Hepatocyte (in vitro differentiated cells): Measurements from ENCODE around the gene SHC3. TPM values are rescaled to one million over a fixed set of nuclear protein-coding genes. Genes with fewer than 3 reads are reported as not detected.
A peak's percentile ranks its signal among the peaks of the same experiment; 100 is the strongest.

Source experiments
- DNase-seq: peaks from one replicate; pipeline ENCODE4 v3.0.0-alpha.2; 2016; ENCODE audit warnings: low spot score
- H2AFZ ChIP-seq: fragments of 200-600 bp; sonication (generic); 2 replicates; pipeline ENCODE4 v1.6.0; 2016; ENCODE audit warnings: antibody characterized with exemption, mild to moderate bottlenecking
- H3K27ac ChIP-seq: fragments of 200-600 bp; sonication (generic); 2 replicates; pipeline ENCODE4 v1.5.1; 2016; ENCODE audit warnings: mild to moderate bottlenecking
- H3K27me3 ChIP-seq: fragments of 200-600 bp; sonication (generic); 2 replicates; pipeline ENCODE4 v1.6.1; 2016
- H3K36me3 ChIP-seq: fragments of 200-600 bp; sonication (generic); replicated peaks from 2 replicates; pipeline ENCODE4 v1.5.1; 2016; ENCODE audit warnings: low read depth; ENCODE audit not compliant: insufficient read depth
- H3K4me1 ChIP-seq: fragments of 200-600 bp; sonication (generic); 2 replicates; pipeline ENCODE4 v1.5.1; 2016; ENCODE audit warnings: mild to moderate bottlenecking, moderate library complexity; ENCODE audit not compliant: insufficient read depth
- H3K4me2 ChIP-seq: fragments of 200-600 bp; sonication (generic); 2 replicates; pipeline ENCODE4 v1.6.0; 2016
- H3K4me3 ChIP-seq: fragments of 200-600 bp; sonication (generic); 2 replicates; pipeline ENCODE4 v1.5.1; 2016; ENCODE audit warnings: mild to moderate bottlenecking
- H3K79me2 ChIP-seq: fragments of 200-600 bp; sonication (generic); 2 replicates; pipeline ENCODE4 v1.6.0; 2017; ENCODE audit warnings: mild to moderate bottlenecking
- H3K9me2 ChIP-seq: fragments of 200-600 bp; sonication (generic); replicated peaks from 2 replicates; pipeline ENCODE4 v1.6.0; 2017; ENCODE audit warnings: mild to moderate bottlenecking; ENCODE audit not compliant: insufficient read depth
- H3K9me3 ChIP-seq: fragments of 200-600 bp; sonication (generic); 2 replicates; pipeline ENCODE4 v1.5.1; 2016; ENCODE audit warnings: low read depth, mild to moderate bottlenecking
- H4K20me1 ChIP-seq: fragments of 200-600 bp; sonication (generic); 2 replicates; pipeline ENCODE4 v1.6.0; 2016; ENCODE audit warnings: mild to moderate bottlenecking; ENCODE audit not compliant: insufficient read depth, poor library complexity, severe bottlenecking
- CTCF ChIP-seq: fragments of 200-600 bp; sonication (generic); IDR thresholded peaks from 2 replicates; pipeline ENCODE4 v1.5.1; 2016; ENCODE audit warnings: antibody characterized with exemption, mild to moderate bottlenecking; ENCODE audit not compliant: poor library complexity
- EZH2 ChIP-seq: fragments of 200-600 bp; sonication (generic); IDR thresholded peaks from 2 replicates; pipeline ENCODE4 v1.6.1; 2016; ENCODE audit warnings: antibody characterized with exemption, mild to moderate bottlenecking, borderline replicate concordance
- EZH2phosphoT487 ChIP-seq: fragments of 200-600 bp; sonication (generic); IDR thresholded peaks from one replicate; pipeline ENCODE4 v1.6.1; 2018; ENCODE audit warnings: antibody characterized with exemption, mild to moderate bottlenecking, low read depth, moderate library complexity; ENCODE audit not compliant: unreplicated experiment, severe bottlenecking
- WGBS: methylation state at CpG from one replicate; pipeline ENCODE4 v1.1.6; 2016; ENCODE audit warnings: low lambda C conversion rate; ENCODE audit errors: missing lambda C conversion rate; 5-methylcytosine and 5-hydroxymethylcytosine counted together
- polyA plus RNA-seq: library from polyadenylated mRNA; unstranded; fragments of >200 nt; fragmentation: Nextera tagmentation; extraction: Ambion mirVana; gene quantifications from 2 replicates; pipeline ENCODE4 v1.2.1, GENCODE V29; 2016
- total RNA-seq: library from RNA; depleted of rRNA; stranded (reverse); fragments of >200 nt; gene quantifications from 2 replicates; pipeline ENCODE4 v1.2.3, GENCODE V29; 2014

SHC3 gene
- total and polyA plus RNA-seq, 2 experiments from 2014 or later: 1.5 to 1.8 TPM

- Histone ChIP-seq H3K79me2 (peaks cover 37% of the 10 kb centered on the region), H3K36me3 (no peaks in the 10 kb centered on the region), H3K4me1 (peaks cover 27% of the 10 kb centered on the region), H3K4me3 (peak overlapping the region; percentile 77), H3K27me3 (no peaks in the 10 kb centered on the region), H3K9me3 (no peaks in the 10 kb centered on the region), H3K9me2 (no peaks in the 10 kb centered on the region), H3K27ac (peak overlapping the region; percentile 81), H3K4me2 (peak overlapping the region; percentile 95), H2AFZ (peak overlapping the region; percentile 79), H4K20me1 (peaks cover 4% of the 10 kb centered on the region)
- WGBS: 48% methylated on average over 25 of the region's 25 CpGs
- DNase-seq: no peak
- no peak for TF ChIP-seq CTCF
- no peak for TF ChIP-seq EZH2
- TF ChIP-seq EZH2phosphoT487: no peak
Observed at GRCh38 chr9:88990041-88990728, 188.4 kb downstream of the SHC3 start.

GRCh38 chr9:88988796-88989641, 189.6 kb downstream of the SHC3 start:
- peak overlapping the region; percentile 24 for H3K4me2 ChIP-seq
- no peak for DNase-seq
- H3K9me2 ChIP-seq: no peaks in the 10 kb centered on the region
- WGBS: 53% methylated on average over 7 of the region's 7 CpGs
- H3K9me3 ChIP-seq: no peaks in the 10 kb centered on the region
- H2AFZ ChIP-seq: no peak overlapping the region
- H3K4me3 ChIP-seq: no peak overlapping the region
- peak overlapping the region; percentile 44 for H3K27ac ChIP-seq
- H4K20me1 ChIP-seq: no peaks in the 10 kb centered on the region
- peaks cover 26% of the 10 kb centered on the region for H3K79me2 ChIP-seq
- no peak for TF ChIP-seq CTCF
- no peak for TF ChIP-seq EZH2phosphoT487
- TF ChIP-seq EZH2: no peak
- peaks cover 27% of the 10 kb centered on the region for H3K4me1 ChIP-seq
- no peaks in the 10 kb centered on the region for H3K27me3 ChIP-seq
- no peaks in the 10 kb centered on the region for H3K36me3 ChIP-seq

GRCh38 chr9:88987661-88988060, 191.0 kb downstream of the SHC3 start:
- Histone ChIP-seq H3K79me2 (peaks cover 12% of the 10 kb centered on the region), H4K20me1 (no peaks in the 10 kb centered on the region), H3K9me3 (no peaks in the 10 kb centered on the region), H3K9me2 (no peaks in the 10 kb centered on the region), H2AFZ (no peak overlapping the region), H3K27ac (no peak overlapping the region), H3K27me3 (no peaks in the 10 kb centered on the region), H3K36me3 (no peaks in the 10 kb centered on the region), H3K4me3 (no peak overlapping the region), H3K4me1 (peaks cover 17% of the 10 kb centered on the region), H3K4me2 (no peak overlapping the region)
- DNase-seq: no peak
- WGBS: 69% methylated on average over 4 of the region's 4 CpGs
- no peak for TF ChIP-seq EZH2
- no peak for TF ChIP-seq CTCF
- TF ChIP-seq EZH2phosphoT487: no peak
